Right lobe of liver (tissue), 6 donors: Measurements from ENCODE around the gene ZSCAN22. TPM values are rescaled to one million over a fixed set of nuclear protein-coding genes. Genes with fewer than 3 reads are reported as not detected.

ENCODE experiments used
- ATAC-seq, 4 donors: fragments of 200-7000 bp; cut with Tn5 transposase; one replicate each; pipeline ENCODE4 v1.9.1; 2020; ENCODE audit warnings: mild to moderate bottlenecking in 4 of 4, moderate library complexity in 4 of 4
- DNase-seq, 3 donors: peaks; one replicate each; pipeline ENCODE4 v3.0.0-alpha.2; 2020
- H3K27ac ChIP-seq, 3 donors: fragments of 200-600 bp; one replicate each; pipeline ENCODE4 v1.8.0; 2022
- H3K27me3 ChIP-seq, 2 donors: fragments of 200-600 bp; one replicate each; pipeline ENCODE4 v1.8.0; 2022
- H3K36me3 ChIP-seq, 4 donors: fragments of 200-600 bp; sonication (generic) in 1 of 4; one replicate each; pipeline versions ENCODE4 v1.5.1 to v1.8.0; 2017 to 2022; ENCODE audit warnings: control low read depth in 1 of 4
- H3K4me1 ChIP-seq, 4 donors: fragments of 200-600 bp; sonication (generic) in 1 of 4; one replicate each; pipeline versions ENCODE4 v1.5.1 to v1.8.0; 2017 to 2022; ENCODE audit warnings: control low read depth in 1 of 4
- H3K4me3 ChIP-seq, 3 donors: fragments of 200-600 bp; one replicate each; pipeline ENCODE4 v1.8.0; 2022
- H3K9me3 ChIP-seq, 4 donors: fragments of 200-600 bp; sonication (generic) in 1 of 4; one replicate each; pipeline versions ENCODE4 v1.5.1 to v1.8.0; 2017 to 2022; ENCODE audit warnings: control low read depth in 1 of 4
- CTCF ChIP-seq, 4 donors: fragments of 200-600 bp in 3 of 4; fragments of 450-650 bp in 1 of 4; IDR thresholded peaks; one replicate each; pipeline versions ENCODE4 v1.5.1 to v1.8.0; 2016 to 2022; ENCODE audit warnings: antibody characterized with exemption in 4 of 4, mild to moderate bottlenecking in 2 of 4
- POLR2A ChIP-seq: fragments of 450-650 bp; IDR thresholded peaks from one replicate; pipeline ENCODE4 v1.6.1; 2017; ENCODE audit warnings: antibody characterized with exemption, mild to moderate bottlenecking
- WGBS: methylation state at CpG from one replicate; pipeline ENCODE4 v1.1.6; 2018; ENCODE audit warnings: low coverage, low lambda C conversion rate; ENCODE audit not compliant: insufficient coverage; ENCODE audit errors: missing lambda C conversion rate; 5-methylcytosine and 5-hydroxymethylcytosine counted together
- intact Hi-C, 2 donors: fragments of 100-400 bp; cut with DNase I; formaldehyde crosslinking; loops; one replicate each; pipeline versions ENCODE4 v1.11.2 to v1.14.1; 2022
- total RNA-seq, 6 experiments: library from RNA; depleted of rRNA in 2 of 6; stranded (reverse); fragments of >200 nt in 2 of 6; fragmentation: NEBNext Ultra II Directional in 3 of 6; extraction: Animal tissue kit (Norgen Biotek cat#: 25700) in 3 of 6; gene quantifications; one replicate each; pipeline versions ENCODE4 v1.1.0 to v1.2.4, GENCODE V29; 2016 to 2023
- donor health status: DM: no; HTN: yes; CAD: no.
- donor health status: DM: no; HTN: no; CAD: no.
- donor health status: DM: no; HTN: no; CAD: no.
- donor health status: DM: no; HTN: yes; CAD: no.
- donor health status: DM: no; HTN: yes; CAD: no.

Gene ZSCAN22
- total RNA-seq, 6 experiments from 2014 or later: 1.7 to 2.9 (median 2.1) TPM

GRCh38 chr19:58350001-58350861 is 23.4 kb downstream of the ZSCAN22 start:
- no peaks in the 10 kb centered on the region for H3K27me3 ChIP-seq
- no peaks in the 10 kb centered on the region for H3K9me3 ChIP-seq
- 11% methylated on average over 23 of the region's 84 CpGs for WGBS
- H3K4me3 ChIP-seq: peak overlapping the region; percentile 69 to 83 (median 69)
- peaks cover 2 to 53% (median 19%) of the 10 kb centered on the region in 4 donors for H3K4me1 ChIP-seq
- H3K27ac ChIP-seq: peak overlapping the region in 2 of 3 donors; percentile 44 to 72
- TF ChIP-seq CTCF (IDR thresholded peaks at IDR 0.05): peak in 1 of 4 donors; percentile 19
- TF ChIP-seq POLR2A: no peak
- ATAC-seq (peak; percentile 12 to 61 (median 36)), DNase-seq (peak in 1 of 3 donors; percentile 68)
- intact Hi-C loops: no loop called here
- peaks cover 0 to 9% (median 0%) of the 10 kb centered on the region in 4 donors for H3K36me3 ChIP-seq

- DNase-seq (no peak), ATAC-seq (peak; percentile 3 to 20 (median 6))
- 29% methylated on average over 4 of the region's 34 CpGs for WGBS
- Histone ChIP-seq H3K27me3 (no peaks in the 10 kb centered on the region), H3K27ac (peak overlapping the region in 1 of 3 donors; percentile 72), H3K4me1 (peaks cover 2 to 59% (median 23%) of the 10 kb centered on the region in 4 donors), H3K36me3 (peaks cover 0 to 9% (median 0%) of the 10 kb centered on the region in 4 donors), H3K9me3 (no peaks in the 10 kb centered on the region), H3K4me3 (peak overlapping the region; percentile 69 to 83 (median 69))
- intact Hi-C loops: no loop called here
- TF ChIP-seq POLR2A (no peak), CTCF (IDR thresholded peaks at IDR 0.05) (no peak)
These were observed 24.2 kb downstream of the ZSCAN22 start for GRCh38 chr19:58350871-58351557.

GRCh38 chr19:58351558-58351878 is 24.7 kb downstream of the ZSCAN22 start:
- Histone ChIP-seq H3K27ac (peak overlapping the region in 1 of 3 donors; percentile 72), H3K27me3 (no peaks in the 10 kb centered on the region), H3K4me1 (peaks cover 2 to 59% (median 24%) of the 10 kb centered on the region in 4 donors), H3K4me3 (peak overlapping the region; percentile 69 to 83 (median 69)), H3K36me3 (peaks cover 0 to 9% (median 0%) of the 10 kb centered on the region in 4 donors), H3K9me3 (no peaks in the 10 kb centered on the region)
- DNase-seq: peak in 1 of 3 donors; percentile 65
- WGBS: 40% methylated on average over 3 of the region's 9 CpGs
- peak; percentile 3 to 24 (median 18) for ATAC-seq
- no peak for TF ChIP-seq POLR2A
- TF ChIP-seq CTCF (IDR thresholded peaks at IDR 0.05): no peak
- intact Hi-C loops: no loop called here

- Histone ChIP-seq H3K9me3 (no peaks in the 10 kb centered on the region), H3K4me3 (peak overlapping the region; percentile 69 to 83 (median 69)), H3K4me1 (peaks cover 2 to 59% (median 24%) of the 10 kb centered on the region in 4 donors), H3K27ac (peak overlapping the region; percentile 41 to 72 (median 44)), H3K36me3 (peaks cover 0 to 9% (median 0%) of the 10 kb centered on the region in 4 donors), H3K27me3 (no peaks in the 10 kb centered on the region)
- WGBS: 37% methylated on average over 17 of the region's 23 CpGs
- intact Hi-C loops: no loop called here
- ATAC-seq: peak in 1 of 4 donors; percentile 5
- no peak for TF ChIP-seq CTCF (IDR thresholded peaks at IDR 0.05)
- TF ChIP-seq POLR2A: no peak
- peak in 1 of 3 donors; percentile 19 for DNase-seq
These were observed 25.4 kb downstream of the ZSCAN22 start for GRCh38 chr19:58351990-58352755.
